HG03025 (cell line): Measurements from ENCODE around the gene SBF1.

Source experiments
- ATAC-seq: cut with Tn5 transposase; IDR thresholded peaks from one replicate; pipeline ENCODE4 v1.9.1; 2021; ENCODE audit warnings: mild to moderate bottlenecking, moderate library complexity; ENCODE audit not compliant: unreplicated experiment, low FRiP score

Gene SBF1

DNA sequence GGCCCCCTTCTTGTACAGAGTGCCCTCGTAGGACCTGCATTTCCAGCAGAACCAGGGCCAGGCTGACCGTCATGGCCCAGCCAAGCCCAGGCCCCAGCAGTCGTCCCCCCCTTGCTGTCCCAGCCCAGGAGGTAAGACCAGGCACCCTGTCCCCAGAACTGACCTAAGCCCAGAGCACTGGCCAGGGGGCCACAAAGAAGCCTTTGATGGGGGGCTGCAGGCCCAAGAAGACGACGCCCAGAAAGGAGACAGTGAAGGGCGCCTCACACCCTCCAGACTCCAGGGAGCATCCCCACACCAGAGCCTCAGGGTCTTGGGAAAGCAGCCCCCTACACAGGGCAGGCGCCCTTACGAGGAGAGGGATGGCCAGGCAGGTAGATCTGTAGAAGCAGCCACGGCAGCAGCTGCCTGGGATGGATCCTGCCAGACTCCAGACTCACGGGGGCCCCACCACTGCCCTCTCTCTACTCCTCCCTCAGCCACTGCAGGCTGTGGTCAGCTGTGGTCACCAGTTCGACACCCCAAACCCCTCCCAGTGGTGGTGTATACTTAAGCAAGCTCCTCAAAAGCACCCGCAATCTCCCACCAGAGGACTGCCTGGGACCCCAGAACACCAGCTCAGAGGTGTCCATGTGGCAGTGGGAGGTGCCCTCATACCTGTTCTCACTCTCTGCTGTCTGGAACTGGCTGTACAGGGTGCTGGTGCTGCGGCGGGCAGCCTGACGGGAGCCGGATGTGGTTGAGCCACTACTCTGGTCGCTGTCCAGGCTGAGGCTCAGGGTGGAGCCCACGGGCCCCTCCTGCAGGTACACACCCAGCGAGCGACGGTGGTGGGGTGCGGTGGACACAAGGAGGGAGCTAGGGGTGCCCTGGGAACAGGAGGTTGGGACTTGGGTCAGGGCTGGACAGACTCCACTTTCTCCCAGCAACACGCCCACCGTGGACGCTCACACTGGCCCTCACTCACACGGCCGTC lies 27.0 kb downstream of the SBF1 start:
- ATAC-seq = no peak

DNA sequence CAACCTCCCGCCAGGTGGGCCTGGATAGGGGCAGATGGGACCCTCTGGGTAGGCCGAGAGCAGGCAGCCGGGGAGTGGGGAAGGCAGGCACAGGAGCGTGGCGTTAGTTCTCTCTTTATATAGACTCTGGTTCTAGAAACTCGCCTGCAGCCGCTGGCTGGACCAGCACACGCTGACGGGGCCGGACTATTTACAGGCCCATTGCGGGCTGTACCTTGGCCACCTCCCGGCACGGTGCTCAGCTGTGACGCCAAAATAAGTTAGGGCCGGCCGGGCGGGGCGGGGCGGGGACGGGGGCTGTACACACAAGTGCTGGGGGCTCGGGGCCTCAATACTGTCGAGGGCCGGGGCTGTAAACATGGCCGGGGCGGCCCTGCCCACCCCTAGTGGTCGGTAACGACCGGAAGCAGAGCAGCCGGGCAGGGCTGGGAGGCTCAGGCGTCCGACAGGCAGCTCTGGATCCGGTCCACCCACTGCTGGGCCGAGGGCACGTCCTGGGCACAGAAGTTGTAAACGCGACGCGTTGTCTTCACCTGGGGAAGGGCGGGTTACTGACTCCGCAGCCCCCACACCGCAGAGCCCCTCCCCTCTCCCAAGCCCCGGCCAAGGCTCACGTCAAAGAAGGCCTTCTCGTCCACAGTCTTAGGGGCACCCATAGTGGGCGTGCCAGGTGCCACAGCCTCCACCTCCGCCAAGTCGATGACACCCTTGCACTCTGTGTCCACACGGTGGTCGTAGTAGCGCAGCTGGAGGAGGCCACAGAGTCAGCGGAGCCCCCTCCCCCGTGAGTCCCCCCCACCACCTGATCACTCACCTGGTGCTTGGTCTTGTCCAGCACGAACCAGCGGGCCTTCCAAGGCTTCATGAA lies 27.9 kb downstream of the SBF1 start:
- no peak for ATAC-seq

DNA sequence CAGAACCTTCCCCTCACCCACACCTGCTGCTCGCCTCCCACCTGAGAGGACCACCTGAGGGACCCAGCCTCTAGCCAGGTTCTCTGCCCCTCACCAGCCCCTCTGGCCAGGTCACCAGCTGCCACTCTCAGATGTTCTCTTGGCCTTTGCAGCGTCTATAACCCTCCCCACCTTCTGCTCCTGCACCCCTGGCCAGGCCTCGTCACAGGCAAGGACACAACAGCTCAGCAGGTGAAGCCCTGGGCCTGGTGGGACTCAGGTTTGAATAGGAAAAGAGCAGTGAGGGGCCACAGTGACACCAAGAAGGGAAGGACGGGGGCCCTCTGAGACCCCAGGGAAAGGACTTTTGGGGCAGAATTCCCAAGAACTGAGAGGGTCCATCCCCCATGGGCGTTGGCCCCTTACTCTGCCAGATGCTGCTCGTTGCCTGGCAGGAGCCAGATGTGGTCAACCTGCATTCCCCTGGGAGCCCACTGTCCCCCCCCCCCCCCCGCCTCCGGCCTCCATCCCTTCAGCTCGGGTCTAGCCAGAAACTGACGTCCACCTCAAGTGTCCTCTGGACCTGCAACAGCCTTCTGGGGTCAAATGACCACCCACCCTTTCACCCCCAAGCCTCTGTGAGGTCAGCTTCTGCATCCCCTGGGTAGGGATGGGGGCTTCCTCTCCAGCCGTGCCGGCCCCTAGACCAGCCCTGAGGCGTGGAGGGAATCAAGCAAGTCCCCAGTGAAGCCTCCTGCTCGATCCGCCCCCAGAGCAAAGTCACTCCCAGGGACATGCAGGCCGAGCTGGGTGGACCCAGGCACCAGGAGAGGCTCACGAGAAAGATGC lies 28.7 kb downstream of the SBF1 start:
- no peak for ATAC-seq

DNA sequence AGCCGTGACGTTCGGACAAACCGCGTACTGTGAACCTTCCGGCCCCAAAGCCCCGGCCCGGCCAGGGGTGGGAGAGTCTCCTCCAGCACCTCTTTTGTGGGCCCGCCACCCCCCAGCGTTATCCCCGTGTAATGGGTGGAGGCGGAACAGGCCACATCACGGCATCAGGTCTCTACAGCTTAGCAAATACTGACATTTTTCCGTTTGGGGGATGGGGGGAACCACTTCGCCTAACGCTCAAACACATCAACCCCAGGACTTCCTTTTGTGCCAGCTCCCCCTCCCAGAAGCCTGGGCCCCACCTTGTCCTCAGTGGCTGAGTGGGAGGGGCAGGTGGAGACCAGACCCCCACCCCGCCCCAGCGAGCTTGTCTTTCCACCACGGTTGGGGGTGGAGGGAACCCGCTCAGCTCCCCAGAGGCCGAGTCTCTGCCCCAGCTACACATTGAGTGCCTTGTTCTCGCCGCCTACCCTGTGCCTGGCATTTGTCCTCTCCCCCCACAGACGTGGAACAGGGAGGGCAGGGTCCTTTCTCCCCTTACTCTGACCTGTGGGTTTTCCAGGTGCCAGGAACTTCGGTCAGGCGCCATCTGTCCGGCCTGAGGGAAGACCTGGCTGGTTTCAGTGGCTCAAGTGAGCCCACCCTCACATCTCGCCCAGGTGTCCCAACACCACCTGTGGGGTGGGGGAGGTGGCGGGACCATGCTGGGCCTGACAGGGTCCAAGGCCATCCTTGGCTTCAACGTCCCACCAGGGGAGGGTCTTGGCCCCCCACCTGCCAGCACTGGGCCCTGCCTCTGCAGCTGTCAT lies 29.6 kb downstream of the SBF1 start:
- no peak for ATAC-seq

DNA sequence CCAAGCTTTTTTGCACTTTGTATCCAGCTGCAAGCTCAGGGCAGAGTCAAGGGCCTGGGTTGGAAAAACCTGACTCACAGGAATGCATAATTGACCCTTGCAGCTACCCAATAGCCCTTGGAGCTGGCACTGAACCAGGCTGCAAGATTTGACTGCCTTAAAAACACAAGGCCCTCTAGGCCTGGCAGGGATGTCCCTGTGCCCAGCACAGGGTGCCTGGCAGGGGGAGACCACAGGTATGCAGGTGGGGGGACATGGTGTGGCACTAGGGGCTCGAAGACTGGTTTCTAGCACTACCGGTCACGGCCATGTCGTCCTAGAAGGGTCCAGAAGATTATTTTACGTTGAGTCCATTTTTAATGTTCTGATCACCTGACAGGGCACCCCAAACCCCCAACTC lies 30.2 kb downstream of the SBF1 start:
- ATAC-seq = no peak

DNA sequence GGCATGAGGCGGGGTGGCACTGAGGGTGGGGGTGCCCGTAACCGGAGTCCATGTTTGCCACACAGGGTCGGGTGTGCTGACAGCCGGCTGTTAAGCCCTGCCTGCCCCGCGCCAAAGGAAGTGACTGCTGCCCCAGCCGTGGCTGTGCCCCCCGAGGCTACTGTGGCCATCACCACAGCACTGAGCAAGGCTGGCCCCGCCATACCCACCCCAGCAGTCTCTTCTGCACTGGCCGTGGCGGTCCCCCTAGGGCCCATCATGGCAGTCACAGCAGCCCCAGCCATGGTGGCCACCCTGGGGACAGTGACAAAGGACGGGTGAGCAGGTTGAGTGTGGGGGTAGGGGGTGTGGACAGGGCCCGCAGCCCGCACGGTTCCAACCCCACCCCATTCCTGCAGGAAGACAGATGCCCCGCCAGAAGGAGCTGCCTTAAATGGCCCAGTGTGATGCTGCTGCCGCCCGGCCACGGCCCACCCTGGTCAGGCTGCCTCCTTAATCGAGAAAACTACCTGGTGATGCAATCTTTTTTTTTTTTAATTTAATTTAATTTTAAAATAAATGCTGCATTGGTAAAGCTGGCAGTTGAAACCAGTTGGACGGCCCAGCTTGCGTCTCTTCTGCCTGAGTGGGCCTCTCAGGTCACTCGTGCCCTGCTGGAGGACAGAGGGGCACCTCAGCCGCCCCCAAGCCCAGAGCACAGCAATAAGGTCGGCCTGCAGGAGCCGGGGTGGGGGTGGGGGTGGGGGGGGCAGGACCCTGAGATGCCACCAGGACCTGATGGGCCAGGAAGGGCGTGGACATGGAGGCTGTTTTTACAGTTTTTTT lies 30.8 kb downstream of the SBF1 start:
- ATAC-seq = no peak

DNA sequence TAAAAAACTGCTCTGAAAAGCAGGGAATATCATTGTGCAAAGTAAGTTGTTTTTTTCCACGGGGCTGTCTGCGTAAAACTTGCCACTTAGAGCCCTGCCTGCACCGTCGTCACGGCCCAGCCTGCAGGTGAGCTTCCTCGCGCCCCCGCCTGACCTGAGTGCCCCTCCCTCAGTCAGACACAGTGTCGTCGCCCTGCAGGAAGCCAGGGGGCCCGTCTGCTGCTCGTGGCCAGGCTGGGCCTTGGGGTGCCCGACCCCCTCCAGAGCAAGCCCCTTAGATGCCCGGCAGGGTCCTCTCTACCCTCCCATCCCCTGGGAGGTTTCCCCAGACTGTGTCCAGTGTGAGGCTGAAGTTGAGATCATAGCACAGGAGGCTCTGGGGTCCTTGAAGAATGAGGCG lies 31.6 kb downstream of the SBF1 start:
- ATAC-seq = no peak

DNA sequence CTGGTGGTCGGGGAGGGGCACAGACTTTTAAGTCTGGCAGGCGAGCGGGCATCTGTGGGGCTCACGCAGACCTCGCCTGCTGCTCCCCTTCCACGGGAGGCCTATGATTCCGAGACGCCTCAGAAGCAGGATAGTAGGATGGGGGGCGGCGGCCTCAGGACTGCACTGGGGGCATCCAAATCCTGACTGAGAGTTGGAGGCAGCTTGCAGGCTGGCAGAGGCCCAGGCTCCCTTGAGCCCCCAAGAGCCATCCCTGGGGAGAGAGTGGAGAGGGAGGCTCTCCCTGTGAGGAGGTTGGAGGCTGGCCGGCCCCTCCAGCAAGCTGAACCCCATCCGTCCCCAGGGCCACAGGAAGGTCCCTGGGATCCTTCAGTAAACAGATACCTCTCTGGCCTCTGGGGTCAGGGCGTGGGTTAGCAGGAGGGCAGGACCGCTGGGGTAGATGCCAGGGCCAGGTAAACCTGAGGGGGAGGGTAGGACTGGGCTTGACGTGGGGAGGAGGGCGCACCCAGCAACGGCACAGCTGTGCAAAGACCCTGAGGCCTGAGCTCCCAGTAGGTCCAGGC lies 33.3 kb downstream of the SBF1 start:
- ATAC-seq = no peak

DNA sequence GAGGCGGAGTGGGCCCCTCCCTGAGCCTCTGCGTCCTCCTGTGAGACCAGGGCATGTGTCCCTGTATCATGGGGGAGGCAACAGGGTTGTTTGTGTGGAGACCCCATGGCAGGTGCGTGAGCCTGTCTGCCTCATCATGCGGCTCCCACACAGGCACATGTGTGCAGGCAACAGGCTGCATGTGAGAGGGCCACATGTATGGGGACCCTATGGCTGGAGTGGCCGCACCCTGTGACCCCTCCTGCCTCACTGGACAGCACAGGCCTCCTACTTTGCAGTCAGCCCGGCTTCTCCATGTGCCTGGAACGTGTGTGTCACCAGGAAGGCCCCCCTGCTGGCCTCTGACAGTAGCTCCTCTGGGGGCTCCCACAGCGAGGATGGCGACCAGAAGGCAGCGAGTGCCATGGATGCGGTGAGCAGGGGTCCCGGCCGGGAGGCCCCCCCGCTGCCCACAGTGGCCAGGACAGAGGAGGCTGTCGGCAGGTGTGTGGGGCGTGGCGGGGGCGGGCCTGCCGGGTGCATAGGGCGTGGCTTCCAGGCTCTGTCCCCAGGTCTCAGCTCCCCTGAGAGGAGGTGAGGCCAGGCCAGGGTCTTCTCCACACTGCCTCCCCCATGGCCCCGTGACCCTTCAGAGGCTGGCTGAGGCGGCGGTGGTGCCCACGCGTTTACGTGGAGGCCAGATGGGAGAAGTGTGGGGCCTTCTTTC lies 34.1 kb downstream of the SBF1 start:
- ATAC-seq = no peak

DNA sequence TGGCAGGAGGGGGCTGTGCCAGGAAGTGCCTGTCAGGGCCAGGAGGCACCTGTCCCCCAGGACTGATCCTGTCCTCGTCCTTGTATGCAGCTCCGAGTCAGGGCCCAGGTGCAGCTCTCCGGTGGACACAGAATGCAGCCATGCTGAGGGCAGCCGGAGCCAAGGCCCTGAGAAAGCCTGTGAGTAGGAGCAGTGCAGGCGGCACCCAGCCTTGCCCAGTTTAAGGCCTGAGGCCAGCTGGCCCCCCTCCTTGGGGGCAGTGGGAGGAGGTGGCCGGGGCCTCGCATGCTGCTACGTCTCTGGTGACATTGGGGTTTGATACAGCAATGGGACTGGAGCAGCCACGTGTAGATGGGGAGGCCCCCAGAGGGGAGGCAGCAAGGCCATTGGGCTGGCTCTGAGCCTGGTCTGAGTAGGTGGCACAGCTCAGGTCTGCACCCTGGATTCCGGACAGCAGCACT lies 34.9 kb downstream of the SBF1 start:
- no peak for ATAC-seq

DNA sequence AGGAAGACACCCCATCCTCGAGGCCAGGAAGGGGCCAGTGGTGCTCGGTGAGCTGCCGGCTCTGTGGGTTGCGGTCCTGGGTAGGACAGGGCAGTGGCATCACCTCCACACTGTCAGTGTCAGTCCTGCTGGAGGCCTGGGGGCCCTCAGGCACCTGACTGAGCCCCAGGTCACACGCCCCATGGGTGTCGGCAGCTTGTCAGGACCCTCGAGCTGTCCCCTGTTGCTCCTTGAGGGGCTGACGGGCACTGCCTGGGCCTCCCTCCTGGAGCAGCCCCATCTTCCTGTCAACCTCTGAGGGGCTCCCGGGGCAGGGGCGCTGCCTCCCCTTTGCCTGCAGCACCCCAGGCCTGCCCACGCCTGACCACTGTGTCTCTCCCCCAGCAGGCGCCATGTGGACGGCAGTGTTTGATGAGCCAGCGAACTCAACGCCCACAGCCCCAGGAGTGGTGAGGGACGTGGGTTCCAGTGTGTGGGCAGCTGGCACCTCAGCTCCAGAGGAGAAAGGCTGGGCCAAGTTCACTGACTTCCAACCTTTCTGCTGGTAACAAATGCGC lies 35.4 kb downstream of the SBF1 start:
- no peak for ATAC-seq

DNA sequence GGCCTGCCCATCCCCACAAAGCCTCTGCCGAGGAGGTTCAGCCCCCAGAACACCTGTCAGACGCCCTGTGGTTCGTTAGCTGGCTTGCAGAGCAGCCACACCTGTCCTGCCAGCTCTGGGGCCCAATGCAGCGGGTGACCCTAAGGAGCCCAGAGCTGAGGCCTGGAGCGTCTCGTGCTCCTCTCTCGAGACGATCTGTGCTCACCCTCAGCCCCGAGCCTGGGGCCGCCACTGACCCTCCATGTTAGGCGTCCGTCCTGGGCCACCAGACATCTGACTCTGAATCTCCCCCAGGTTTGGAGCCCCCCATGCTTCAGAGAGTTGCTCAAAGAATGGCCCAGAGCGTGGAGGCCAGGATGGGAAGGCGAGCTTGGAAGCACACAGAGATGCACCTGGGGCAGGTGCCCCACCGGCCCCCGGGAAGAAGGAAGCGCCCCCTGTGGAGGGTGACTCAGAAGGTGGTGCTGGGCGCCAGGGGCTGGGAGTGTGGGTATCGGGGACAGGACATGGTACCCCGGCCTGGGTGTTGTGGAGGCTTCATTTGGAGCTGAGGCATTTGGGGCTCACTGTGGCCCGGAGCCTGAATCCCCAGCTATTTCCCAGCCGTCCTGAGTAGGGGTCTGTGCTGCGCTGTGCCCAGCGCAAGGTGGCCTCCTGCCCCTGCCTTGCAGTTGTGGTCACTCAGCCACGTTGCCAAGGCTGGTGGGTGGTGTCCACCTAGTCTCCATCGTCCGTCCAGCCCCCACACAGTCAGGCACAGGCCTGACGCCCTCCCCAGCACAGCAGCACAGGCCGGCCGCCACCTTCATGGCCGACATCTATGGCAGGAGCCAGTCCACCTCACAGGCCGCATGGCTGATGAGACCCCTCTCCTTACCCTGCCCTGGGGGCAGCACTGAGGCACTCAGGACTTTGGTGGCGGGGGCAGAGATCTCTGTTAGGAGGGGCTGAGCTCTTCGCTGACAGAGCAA lies 36.2 kb downstream of the SBF1 start:
- no peak for ATAC-seq

DNA sequence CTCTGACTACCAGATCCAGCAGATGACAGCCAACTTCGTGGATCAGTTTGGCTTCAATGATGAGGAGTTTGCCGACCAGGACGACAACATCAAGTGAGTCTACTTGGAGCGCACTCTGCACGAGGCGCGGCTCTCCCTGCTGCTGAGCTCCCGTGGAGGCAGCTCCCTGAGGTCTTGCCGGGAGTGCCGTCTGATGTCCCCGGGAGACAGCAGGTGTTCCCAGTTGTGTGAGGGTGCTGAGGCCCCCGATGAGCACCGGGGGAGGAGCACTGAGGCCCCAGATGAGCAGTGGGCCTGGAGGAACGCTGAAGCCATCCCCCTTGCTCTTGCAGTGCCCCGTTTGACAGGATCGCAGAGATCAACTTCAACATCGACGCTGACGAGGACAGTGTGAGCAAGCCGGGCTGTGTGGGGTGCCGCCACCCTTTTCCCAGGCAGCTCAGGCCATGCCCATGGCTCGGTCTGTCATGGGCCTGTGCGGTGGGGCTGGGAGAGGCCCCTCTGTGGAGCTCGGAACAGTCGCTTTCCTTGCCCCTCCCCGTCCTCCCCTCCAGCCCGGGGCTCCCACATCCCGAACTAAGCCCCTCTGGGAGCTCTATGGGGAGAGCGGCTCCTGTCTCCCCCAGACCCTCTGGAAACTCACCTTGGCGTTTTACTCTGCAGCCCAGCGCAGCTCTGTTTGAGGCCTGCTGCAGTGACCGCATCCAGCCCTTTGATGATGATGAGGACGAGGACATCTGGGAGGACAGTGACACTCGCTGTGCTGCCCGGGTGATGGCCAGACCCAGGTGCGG lies 37.1 kb downstream of the SBF1 start:
- ATAC-seq = no peak

DNA sequence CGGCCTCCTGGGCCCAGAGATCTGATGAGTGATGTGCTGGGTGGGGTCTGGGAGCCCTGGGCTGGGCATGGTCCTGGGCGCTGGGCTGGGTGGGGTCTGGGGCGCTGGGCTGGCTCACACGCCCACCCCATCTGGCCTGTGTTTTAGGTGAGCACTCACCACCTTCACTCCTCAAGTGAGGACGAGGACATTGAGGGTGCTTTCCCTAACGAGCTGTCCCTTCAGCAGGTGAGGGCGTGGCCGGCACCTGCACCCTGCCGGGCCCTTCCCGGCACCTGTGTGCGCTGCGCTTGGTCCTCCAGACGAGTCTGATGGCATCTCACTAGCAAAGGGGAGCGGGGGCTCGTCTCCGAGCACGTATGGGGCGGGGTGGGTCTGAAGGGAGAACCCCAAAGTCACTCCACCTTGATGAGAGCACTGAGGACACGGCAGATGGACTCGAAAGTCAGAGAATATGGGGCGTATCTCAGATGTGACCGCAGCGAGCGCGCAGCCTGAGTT lies 37.9 kb downstream of the SBF1 start:
- ATAC-seq = no peak

DNA sequence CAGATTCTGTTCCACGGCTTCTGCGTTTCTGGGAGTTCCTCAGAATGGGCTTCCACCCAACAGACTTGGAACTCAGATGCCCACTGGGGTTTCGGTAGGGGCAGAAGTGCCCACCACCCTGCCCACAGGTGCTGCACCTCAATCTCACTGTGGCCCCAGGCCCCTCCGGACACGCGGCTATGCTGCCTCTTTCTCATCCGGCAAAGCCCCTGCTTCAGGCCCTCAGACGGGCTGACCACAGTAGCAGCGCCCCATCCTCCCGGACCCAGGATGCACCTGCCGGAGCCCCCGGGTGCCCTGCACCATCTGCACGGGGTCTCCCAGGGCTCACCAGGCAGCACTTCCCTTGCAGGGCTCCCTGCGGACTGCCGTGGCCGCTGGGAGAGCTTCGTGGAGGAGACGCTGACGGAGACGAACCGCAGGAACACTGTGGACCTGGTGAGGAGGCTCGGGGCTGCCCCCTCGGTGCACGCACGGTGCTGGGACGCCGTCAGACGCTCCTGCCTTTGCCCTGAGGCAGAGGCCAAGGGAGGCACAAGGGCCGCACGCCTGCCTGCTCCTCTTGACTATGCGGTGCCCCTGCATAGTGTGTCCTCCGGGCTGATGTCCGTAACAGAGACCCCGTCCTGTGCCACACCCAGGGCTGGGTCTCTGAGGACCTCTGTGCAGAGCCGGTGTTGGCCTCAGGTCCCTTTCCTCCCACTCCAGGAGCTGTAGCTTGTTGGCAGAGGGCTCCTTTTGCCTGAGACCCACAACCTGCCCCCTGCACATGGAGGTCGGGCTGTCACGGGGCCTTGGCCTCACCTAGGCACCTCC lies 38.6 kb downstream of the SBF1 start:
- ATAC-seq = no peak
